Lower leg skin (tissue), 3 donors: ENCODE measurements around the gene CSRP2.

Source experiments
- POLR2A ChIP-seq, 2 donors: fragments of 450-650 bp; IDR thresholded peaks; one replicate each; pipeline ENCODE4 v1.6.1; 2016 to 2017; ENCODE audit warnings: antibody characterized with exemption in 2 of 2, mild to moderate bottlenecking in 1 of 2, moderate library complexity in 1 of 2
- TF ChIP-seq, protein P1 (sequence below), 3 donors: fragments of 450-650 bp; IDR thresholded peaks; one replicate each; pipeline ENCODE4 v1.5.1; 2016; ENCODE audit warnings: antibody characterized with exemption in 3 of 3, mild to moderate bottlenecking in 3 of 3, moderate library complexity in 2 of 3

DNA sequence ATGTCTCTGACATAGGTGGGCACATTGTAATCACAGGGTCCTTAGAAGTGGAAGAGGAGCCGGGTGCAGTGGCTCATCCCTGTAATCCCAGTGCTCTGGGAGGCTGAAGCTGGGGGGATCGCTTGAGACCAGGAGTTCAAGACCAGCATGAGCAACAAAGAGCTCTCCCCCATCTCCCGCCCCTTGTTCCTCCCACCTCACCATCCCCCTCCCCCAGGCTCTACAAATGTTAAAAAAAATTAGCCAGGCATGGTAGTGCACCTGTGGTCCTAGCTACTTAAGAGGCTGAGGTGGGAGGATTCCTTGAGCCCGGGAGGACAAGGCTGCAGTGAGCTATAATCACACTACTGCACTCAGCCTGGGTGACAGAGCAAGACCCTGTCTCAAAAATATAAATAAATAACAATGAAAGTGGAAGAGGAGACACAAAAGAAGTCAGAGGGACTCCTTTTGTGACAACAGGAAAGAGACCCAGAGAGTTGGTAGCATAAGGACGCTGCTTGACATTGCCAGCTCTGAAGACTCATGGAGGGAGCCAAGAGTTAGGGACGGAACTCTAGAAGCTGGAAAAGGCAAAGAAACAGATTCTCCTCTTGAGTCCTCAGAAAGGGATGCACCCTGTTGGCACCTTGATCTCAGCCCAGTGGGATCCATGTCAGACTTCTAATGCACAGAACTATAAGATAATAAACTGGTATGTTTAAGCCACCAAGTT, 29.6 kb upstream of the CSRP2 start:
- TF ChIP-seq POLR2A (IDR thresholded peaks at IDR 0.05): no peak
- TF ChIP-seq, protein P1, sequence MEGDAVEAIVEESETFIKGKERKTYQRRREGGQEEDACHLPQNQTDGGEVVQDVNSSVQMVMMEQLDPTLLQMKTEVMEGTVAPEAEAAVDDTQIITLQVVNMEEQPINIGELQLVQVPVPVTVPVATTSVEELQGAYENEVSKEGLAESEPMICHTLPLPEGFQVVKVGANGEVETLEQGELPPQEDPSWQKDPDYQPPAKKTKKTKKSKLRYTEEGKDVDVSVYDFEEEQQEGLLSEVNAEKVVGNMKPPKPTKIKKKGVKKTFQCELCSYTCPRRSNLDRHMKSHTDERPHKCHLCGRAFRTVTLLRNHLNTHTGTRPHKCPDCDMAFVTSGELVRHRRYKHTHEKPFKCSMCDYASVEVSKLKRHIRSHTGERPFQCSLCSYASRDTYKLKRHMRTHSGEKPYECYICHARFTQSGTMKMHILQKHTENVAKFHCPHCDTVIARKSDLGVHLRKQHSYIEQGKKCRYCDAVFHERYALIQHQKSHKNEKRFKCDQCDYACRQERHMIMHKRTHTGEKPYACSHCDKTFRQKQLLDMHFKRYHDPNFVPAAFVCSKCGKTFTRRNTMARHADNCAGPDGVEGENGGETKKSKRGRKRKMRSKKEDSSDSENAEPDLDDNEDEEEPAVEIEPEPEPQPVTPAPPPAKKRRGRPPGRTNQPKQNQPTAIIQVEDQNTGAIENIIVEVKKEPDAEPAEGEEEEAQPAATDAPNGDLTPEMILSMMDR (IDR thresholded peaks at IDR 0.05): no peak
